Psoas muscle (tissue), 8 donors: Measurements from ENCODE around the gene PBX4. TPM values are rescaled to one million over a fixed set of nuclear protein-coding genes. Genes with fewer than 3 reads are reported as not detected.

Source experiments
- ATAC-seq, 4 donors: fragments of 200-7000 bp; cut with Tn5 transposase; one replicate each; pipeline ENCODE4 v1.9.1; 2020; ENCODE audit warnings: moderate library complexity in 3 of 4, mild to moderate bottlenecking in 2 of 4
- DNase-seq, 2 donors: peaks; one replicate each; pipeline ENCODE4 v3.0.0-alpha.2; 2020
- H3K27ac ChIP-seq: fragments of 200-600 bp; one replicate; pipeline ENCODE4 v1.8.0; 2022
- H3K27me3 ChIP-seq, 3 donors: fragments of 200-600 bp in 1 of 3; one replicate each; pipeline versions ENCODE4 v1.6.1 to v1.8.0; 2013 to 2022; ENCODE audit warnings: low read length in 2 of 3, mild to moderate bottlenecking in 2 of 3, moderate library complexity in 1 of 3; ENCODE audit not compliant: insufficient read depth in 3 of 3
- H3K36me3 ChIP-seq, 2 donors: fragments of 200-600 bp in 1 of 2; one replicate each; pipeline versions ENCODE4 v1.6.1 to v1.8.0; 2013 to 2022; ENCODE audit warnings: low read depth in 1 of 2, mild to moderate bottlenecking in 1 of 2, moderate library complexity in 1 of 2; ENCODE audit not compliant: insufficient read depth in 1 of 2
- H3K4me1 ChIP-seq: fragments of 200-600 bp; one replicate; pipeline ENCODE4 v1.8.0; 2022
- H3K4me3 ChIP-seq: fragments of 200-600 bp; one replicate; pipeline ENCODE4 v1.8.0; 2022; ENCODE audit warnings: mild to moderate bottlenecking
- H3K9me3 ChIP-seq: fragments of 200-600 bp; one replicate; pipeline ENCODE4 v1.8.0; 2022
- CTCF ChIP-seq: fragments of 200-600 bp; IDR thresholded peaks from one replicate; pipeline ENCODE4 v1.8.0; 2022; ENCODE audit warnings: antibody characterized with exemption
- WGBS, 3 donors: extraction: QIAGEN DNeasy Blood & Tissue Kit; methylation state at CpG; one replicate each; pipeline versions ENCODE4 v1.1.6 to v1.1.7; 2013; 5-methylcytosine and 5-hydroxymethylcytosine counted together
- intact Hi-C, 2 donors: fragments of 100-400 bp; cut with DNase I; formaldehyde crosslinking; loops; one replicate each; pipeline versions ENCODE4 v1.11.0 to v1.14.2; 2022
- polyA plus RNA-seq, 3 donors: library from polyadenylated mRNA; stranded (reverse); fragments of 200-250 nt; gene quantifications; one replicate each; pipeline ENCODE4 v1.2.3, GENCODE V29; 2013
- total RNA-seq, 4 donors: library from RNA; stranded (reverse); fragmentation: NEBNext Ultra II Directional in 2 of 4; extraction: Animal tissue kit (Norgen Biotek cat#: 25700) in 2 of 4; gene quantifications; one replicate each; pipeline versions ENCODE4 v1.2.1 to v1.2.4, GENCODE V29; 2021 to 2023
- donor health status: healthy with polysubstance abuse.
- donor health status: DM: no; HTN: no; CAD: no; lungs with moderate emphysema.
- donor health status: Bipolar disorder and iron deficiency.
- donor health status: healthy.
- donor health status: DM: yes; HTN: yes; CAD: no.
- donor health status: DM: no; HTN: no; CAD: no.
- donor health status: DM: no; HTN: no; CAD: no.
- donor health status: DM: yes; HTN: yes; CAD: no.

PBX4 gene
- total and polyA plus RNA-seq, 7 donors: 0.06 to 0.17 (median 0.08) TPM; not detected in 4

- no peak for TF ChIP-seq CTCF
- Histone ChIP-seq H3K27ac (no peak overlapping the region), H3K27me3 (no peaks in the 10 kb centered on the region), H3K9me3 (no peaks in the 10 kb centered on the region), H3K4me3 (no peak overlapping the region), H3K36me3 (no peaks in the 10 kb centered on the region), H3K4me1 (no peaks in the 10 kb centered on the region)
- DNase-seq: no peak
- 81 to 87% (median 83%) methylated on average over 11 of the region's 11 CpGs for WGBS, 3 donors
- ATAC-seq: no peak
- intact Hi-C loops: no loop called here
Observed at GRCh38 chr19:19571071-19571786, 47.3 kb downstream of the PBX4 start.

- WGBS, 3 donors: 71 to 76% (median 76%) methylated on average over 10 of the region's 10 CpGs
- H3K4me1 ChIP-seq: no peaks in the 10 kb centered on the region
- no peaks in the 10 kb centered on the region for H3K36me3 ChIP-seq
- intact Hi-C loops: no loop called here
- H3K9me3 ChIP-seq: no peaks in the 10 kb centered on the region
- TF ChIP-seq CTCF: no peak
- DNase-seq (no peak), ATAC-seq (no peak)
- H3K27ac ChIP-seq: no peak overlapping the region
- H3K4me3 ChIP-seq: no peak overlapping the region
- H3K27me3 ChIP-seq: no peaks in the 10 kb centered on the region
Observed at GRCh38 chr19:19570571-19570970, 47.9 kb downstream of the PBX4 start.

- H3K36me3 ChIP-seq: no peaks in the 10 kb centered on the region
- ATAC-seq: no peak
- no peak for DNase-seq
- intact Hi-C loops: no loop called here
- H3K27me3 ChIP-seq: no peaks in the 10 kb centered on the region
- H3K4me1 ChIP-seq: no peaks in the 10 kb centered on the region
- H3K27ac ChIP-seq: no peak overlapping the region
- 89 to 94% (median 92%) methylated on average over 24 to 25 of the region's 25 CpGs for WGBS, 3 donors
- H3K9me3 ChIP-seq: no peaks in the 10 kb centered on the region
- no peak for TF ChIP-seq CTCF
- no peak overlapping the region for H3K4me3 ChIP-seq
Observed at GRCh38 chr19:19568802-19569756, 49.4 kb downstream of the PBX4 start.

GRCh38 chr19:19567391-19567790 lies 51.1 kb downstream of the PBX4 start:
- Histone ChIP-seq H3K9me3 (no peaks in the 10 kb centered on the region), H3K4me3 (no peak overlapping the region), H3K27me3 (no peaks in the 10 kb centered on the region), H3K27ac (no peak overlapping the region), H3K4me1 (no peaks in the 10 kb centered on the region), H3K36me3 (no peaks in the 10 kb centered on the region)
- TF ChIP-seq CTCF: no peak
- DNase-seq: no peak
- intact Hi-C loops: no loop called here
- no peak for ATAC-seq
- WGBS, 3 donors: 64 to 74% (median 71%) methylated on average over 3 of the region's 3 CpGs
